Upper lobe of left lung (tissue), 6 donors: ENCODE results near the gene TBC1D5. TPM values are rescaled to one million over a fixed set of nuclear protein-coding genes. Genes with fewer than 3 reads are reported as not detected.
A peak's percentile ranks its signal among the peaks of the same experiment; 100 is the strongest.

Experiments
- ATAC-seq, 2 donors: fragments of 200-7000 bp; cut with Tn5 transposase; one replicate each; pipeline ENCODE4 v1.9.1; 2022; ENCODE audit warnings: mild to moderate bottlenecking in 2 of 2, moderate library complexity in 2 of 2; ENCODE audit not compliant: low FRiP score in 2 of 2
- DNase-seq, 2 donors: peaks; one replicate each; pipeline ENCODE4 v3.0.0-alpha.2; 2019 to 2020
- H3K27ac ChIP-seq, 4 donors: fragments of 200-600 bp; sonication (generic); one replicate each; pipeline ENCODE4 v1.5.1; 2016 to 2019
- H3K27me3 ChIP-seq, 4 donors: fragments of 200-600 bp; sonication (generic); one replicate each; pipeline ENCODE4 v1.5.1; 2017 to 2019
- H3K36me3 ChIP-seq, 4 donors: fragments of 200-600 bp; sonication (generic); one replicate each; pipeline ENCODE4 v1.5.1; 2016 to 2019
- H3K4me1 ChIP-seq, 4 donors: fragments of 200-600 bp; sonication (generic); one replicate each; pipeline ENCODE4 v1.5.1; 2018 to 2019
- H3K4me3 ChIP-seq, 4 donors: fragments of 200-600 bp; sonication (generic); one replicate each; pipeline ENCODE4 v1.5.1; 2017 to 2019; ENCODE audit warnings: mild to moderate bottlenecking in 2 of 4, moderate library complexity in 1 of 4
- H3K9me3 ChIP-seq, 4 donors: fragments of 200-600 bp; sonication (generic); one replicate each; pipeline ENCODE4 v1.5.1; 2018 to 2019
- EP300 ChIP-seq, 4 donors: sonication (generic); formaldehyde crosslinking; IDR thresholded peaks; one replicate each; pipeline ENCODE4 v1.5.1; 2017; ENCODE audit warnings: antibody characterized with exemption in 4 of 4, control low read depth in 2 of 4
- POLR2A ChIP-seq, 4 donors: fragments of 450-650 bp; IDR thresholded peaks; one replicate each; pipeline ENCODE4 v1.5.1; 2016 to 2017; ENCODE audit warnings: antibody characterized with exemption in 4 of 4, mild to moderate bottlenecking in 2 of 4
- POLR2AphosphoS5 ChIP-seq, 2 donors: sonication (generic); formaldehyde crosslinking; IDR thresholded peaks; one replicate each; pipeline ENCODE4 v1.5.1; 2017; ENCODE audit warnings: antibody characterized with exemption in 2 of 2
- WGBS, 2 donors: methylation state at CpG; one replicate each; pipeline ENCODE4 v1.1.5; 2017 to 2018; 5-methylcytosine and 5-hydroxymethylcytosine counted together
- total RNA-seq, 6 donors: library from RNA; depleted of rRNA in 4 of 6; stranded (reverse); fragments of >200 nt in 4 of 6; gene quantifications; one replicate each; pipeline versions ENCODE4 v1.1.0 to v1.2.1, GENCODE V29; 2016 to 2021
- TF ChIP-seq, protein P1 (sequence below), 6 experiments: fragments of 450-650 bp in 4 of 6; fragments of 200-600 bp in 2 of 6; sonication (generic) in 2 of 6; IDR thresholded peaks; one replicate each; pipeline ENCODE4 v1.5.1; 2016 to 2019; ENCODE audit warnings: antibody characterized with exemption in 6 of 6
- donor health status: DM: no; HTN: no; CAD: no; lungs with moderate emphysema.
- donor health status: DM: no; HTN: yes; CAD: no; lungs with severe emphysema.

Gene TBC1D5
- total RNA-seq, 6 donors from 2014 or later: 53.0 to 135 (median 63.3) TPM

DNA sequence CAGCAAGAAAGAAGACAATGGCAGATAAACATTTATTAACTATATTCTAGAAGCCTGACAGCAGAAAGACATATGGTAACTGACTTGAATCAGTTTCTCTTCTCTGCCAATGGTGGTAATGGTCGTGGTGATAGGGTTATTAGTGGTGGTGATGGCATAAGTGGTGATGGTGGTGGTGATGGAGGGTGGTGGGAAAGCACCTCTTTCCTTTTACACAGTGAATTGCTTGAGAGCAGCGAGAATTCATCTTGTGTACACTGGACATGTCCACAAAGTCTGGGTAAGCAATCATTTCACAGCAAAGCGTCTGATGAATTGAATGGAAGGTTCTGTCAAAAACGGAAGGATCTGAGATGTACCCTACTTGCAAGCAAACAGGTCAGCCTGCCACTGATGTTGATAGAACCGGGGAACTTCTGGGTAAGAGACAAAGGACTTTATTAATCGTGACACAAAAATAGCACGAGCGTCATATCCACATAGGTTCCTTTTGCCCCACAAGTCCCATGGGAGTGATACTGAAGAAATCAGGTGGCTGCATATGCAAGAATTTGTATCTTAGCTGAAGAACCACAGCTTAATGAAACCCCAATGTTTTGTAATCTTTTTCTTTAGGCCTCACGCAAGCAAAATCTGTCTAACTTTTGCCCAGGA, 23.5 kb upstream of the TBC1D5 start:
- no peaks in the 10 kb centered on the region for H3K9me3 ChIP-seq
- no peaks in the 10 kb centered on the region for H3K27me3 ChIP-seq
- TF ChIP-seq EP300 (IDR thresholded peaks at IDR 0.05) (no peak), POLR2A (IDR thresholded peaks at IDR 0.05) (no peak), POLR2AphosphoS5 (IDR thresholded peaks at IDR 0.05) (no peak)
- TF ChIP-seq, protein P1, sequence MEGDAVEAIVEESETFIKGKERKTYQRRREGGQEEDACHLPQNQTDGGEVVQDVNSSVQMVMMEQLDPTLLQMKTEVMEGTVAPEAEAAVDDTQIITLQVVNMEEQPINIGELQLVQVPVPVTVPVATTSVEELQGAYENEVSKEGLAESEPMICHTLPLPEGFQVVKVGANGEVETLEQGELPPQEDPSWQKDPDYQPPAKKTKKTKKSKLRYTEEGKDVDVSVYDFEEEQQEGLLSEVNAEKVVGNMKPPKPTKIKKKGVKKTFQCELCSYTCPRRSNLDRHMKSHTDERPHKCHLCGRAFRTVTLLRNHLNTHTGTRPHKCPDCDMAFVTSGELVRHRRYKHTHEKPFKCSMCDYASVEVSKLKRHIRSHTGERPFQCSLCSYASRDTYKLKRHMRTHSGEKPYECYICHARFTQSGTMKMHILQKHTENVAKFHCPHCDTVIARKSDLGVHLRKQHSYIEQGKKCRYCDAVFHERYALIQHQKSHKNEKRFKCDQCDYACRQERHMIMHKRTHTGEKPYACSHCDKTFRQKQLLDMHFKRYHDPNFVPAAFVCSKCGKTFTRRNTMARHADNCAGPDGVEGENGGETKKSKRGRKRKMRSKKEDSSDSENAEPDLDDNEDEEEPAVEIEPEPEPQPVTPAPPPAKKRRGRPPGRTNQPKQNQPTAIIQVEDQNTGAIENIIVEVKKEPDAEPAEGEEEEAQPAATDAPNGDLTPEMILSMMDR (IDR thresholded peaks at IDR 0.05): no peak
- H3K27ac ChIP-seq: no peak overlapping the region
- WGBS, 2 donors: 88 to 91% methylated on average over 9 of the region's 9 CpGs
- no peak for ATAC-seq
- no peak for DNase-seq
- H3K36me3 ChIP-seq: no peaks in the 10 kb centered on the region
- no peak overlapping the region for H3K4me3 ChIP-seq
- H3K4me1 ChIP-seq: no peaks in the 10 kb centered on the region

DNA sequence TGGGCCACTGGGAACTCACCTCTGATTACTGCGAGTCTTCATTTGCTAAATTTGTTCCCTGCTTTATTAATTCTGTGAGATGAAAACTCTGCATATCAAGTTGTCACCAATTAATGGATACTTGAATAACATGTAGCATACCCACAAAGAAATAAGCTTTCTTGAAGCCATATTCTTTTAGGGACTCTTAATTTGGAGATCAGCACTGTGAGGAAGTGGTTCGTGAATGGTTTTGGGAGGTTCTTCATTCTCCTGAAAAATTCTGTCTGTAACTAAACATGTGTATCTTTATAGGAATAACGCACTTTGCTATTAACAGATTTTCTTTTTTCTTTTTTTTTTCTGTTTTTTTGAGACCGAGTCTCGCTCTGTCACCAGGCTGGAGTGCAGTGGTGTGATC, 19.1 kb upstream of the TBC1D5 start:
- ATAC-seq (no peak), DNase-seq (no peak)
- H3K4me3 ChIP-seq: no peak overlapping the region
- no peaks in the 10 kb centered on the region for H3K4me1 ChIP-seq
- no peak overlapping the region for H3K27ac ChIP-seq
- no peak for TF ChIP-seq POLR2A (IDR thresholded peaks at IDR 0.05)
- TF ChIP-seq, protein P1 (IDR thresholded peaks at IDR 0.05): no peak
- no peak for TF ChIP-seq EP300 (IDR thresholded peaks at IDR 0.05)
- TF ChIP-seq POLR2AphosphoS5 (IDR thresholded peaks at IDR 0.05): no peak
- no peaks in the 10 kb centered on the region for H3K9me3 ChIP-seq
- 89 to 92% methylated on average over 5 of the region's 5 CpGs for WGBS, 2 donors
- H3K27me3 ChIP-seq: no peaks in the 10 kb centered on the region
- H3K36me3 ChIP-seq: no peaks in the 10 kb centered on the region

DNA sequence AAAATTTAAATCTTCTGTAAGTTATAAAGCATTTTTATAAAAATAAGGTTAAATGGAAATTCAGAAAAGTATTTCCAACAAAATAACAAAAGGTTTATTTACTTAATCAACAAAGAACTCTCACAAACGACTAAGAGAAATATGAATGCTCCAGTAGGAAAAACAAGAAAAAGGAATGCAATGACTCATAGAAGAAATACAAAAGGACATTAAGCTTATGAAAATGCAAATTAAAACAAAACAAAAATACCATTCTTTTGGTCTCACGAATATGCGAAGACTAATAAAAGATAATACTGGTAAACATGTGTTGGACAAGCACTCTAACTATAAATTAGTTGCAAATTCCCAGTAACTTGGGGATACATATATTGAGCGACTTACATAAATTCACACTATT, 17.5 kb upstream of the TBC1D5 start:
- no peaks in the 10 kb centered on the region for H3K4me1 ChIP-seq
- ATAC-seq (no peak), DNase-seq (no peak)
- H3K9me3 ChIP-seq: no peaks in the 10 kb centered on the region
- no peaks in the 10 kb centered on the region for H3K36me3 ChIP-seq
- TF ChIP-seq, protein P1 (IDR thresholded peaks at IDR 0.05): no peak
- TF ChIP-seq POLR2AphosphoS5 (IDR thresholded peaks at IDR 0.05) (no peak), POLR2A (IDR thresholded peaks at IDR 0.05) (no peak), EP300 (IDR thresholded peaks at IDR 0.05) (no peak)
- H3K27ac ChIP-seq: no peak overlapping the region
- 78 to 81% methylated on average over 4 of the region's 4 CpGs for WGBS, 2 donors
- no peaks in the 10 kb centered on the region for H3K27me3 ChIP-seq
- no peak overlapping the region for H3K4me3 ChIP-seq

DNA sequence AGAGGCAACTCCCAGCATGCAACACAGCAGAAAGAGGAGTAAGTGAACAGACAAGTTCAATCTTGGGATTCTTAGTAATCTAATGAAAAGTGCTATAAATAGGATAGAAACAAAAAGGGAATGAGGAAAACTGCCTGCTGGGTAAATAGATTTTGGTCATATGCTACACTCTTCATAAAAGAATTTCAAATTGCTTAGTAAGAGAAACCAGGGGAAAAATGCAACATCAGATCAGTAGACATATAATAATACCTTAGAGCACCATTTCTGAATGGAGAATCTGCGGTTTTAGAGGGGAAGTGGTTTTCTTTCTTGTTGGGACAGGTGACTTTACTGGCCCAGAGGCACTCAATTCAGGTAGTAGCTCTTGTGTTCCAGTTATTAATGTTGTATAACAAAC, 13.4 kb upstream of the TBC1D5 start:
- Histone ChIP-seq H3K27ac (no peak overlapping the region), H3K36me3 (no peaks in the 10 kb centered on the region), H3K9me3 (no peaks in the 10 kb centered on the region), H3K4me3 (no peak overlapping the region), H3K4me1 (peaks cover 0 to 3% (median 0%) of the 10 kb centered on the region in 4 donors), H3K27me3 (no peaks in the 10 kb centered on the region)
- 63 to 89% methylated on average over 1 of the region's 1 CpG for WGBS, 2 donors
- no peak for DNase-seq
- ATAC-seq: no peak
- no peak for TF ChIP-seq POLR2AphosphoS5 (IDR thresholded peaks at IDR 0.05)
- no peak for TF ChIP-seq POLR2A (IDR thresholded peaks at IDR 0.05)
- TF ChIP-seq, protein P1 (IDR thresholded peaks at IDR 0.05): no peak
- TF ChIP-seq EP300 (IDR thresholded peaks at IDR 0.05): no peak

DNA sequence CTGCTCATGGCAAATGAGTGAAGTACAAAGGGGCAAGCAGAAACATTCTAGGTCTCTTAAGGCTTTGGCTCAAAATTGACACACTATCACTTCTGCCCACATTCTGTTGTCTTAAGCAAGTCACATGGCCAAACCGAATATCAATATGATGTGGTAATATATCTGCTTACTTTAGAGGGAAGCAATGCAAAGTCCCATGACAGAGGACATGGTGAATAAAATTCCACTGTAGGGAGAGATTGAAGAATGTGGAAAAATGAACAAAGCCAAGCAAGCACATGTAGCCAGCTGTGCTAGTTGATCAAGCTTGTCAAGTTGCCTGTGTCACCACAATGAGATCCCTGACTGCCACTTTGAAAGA, 11.2 kb upstream of the TBC1D5 start:
- WGBS, 2 donors: 35 to 41% methylated on average over 1 of the region's 1 CpG
- ATAC-seq (peak in 1 of 2 donors; percentile 57), DNase-seq (no peak)
- Histone ChIP-seq H3K27me3 (no peaks in the 10 kb centered on the region), H3K36me3 (no peaks in the 10 kb centered on the region), H3K4me1 (peaks cover 0 to 11% (median 1%) of the 10 kb centered on the region in 4 donors), H3K9me3 (no peaks in the 10 kb centered on the region), H3K4me3 (no peak overlapping the region), H3K27ac (no peak overlapping the region)
- no peak for TF ChIP-seq POLR2A (IDR thresholded peaks at IDR 0.05)
- no peak for TF ChIP-seq EP300 (IDR thresholded peaks at IDR 0.05)
- TF ChIP-seq, protein P1 (IDR thresholded peaks at IDR 0.05): no peak
- TF ChIP-seq POLR2AphosphoS5 (IDR thresholded peaks at IDR 0.05): no peak
